GM10266 (cell line): Measurements from ENCODE around the gene BRAT1.

Experiments
- DNase-seq: peaks from one replicate; pipeline ENCODE4 v3.0.0; 2012; ENCODE audit errors: extremely low spot score
- TF ChIP-seq, protein P1 (sequence below): IDR thresholded peaks from 2 replicates; pipeline ENCODE4 v1.5.1; 2012; ENCODE audit warnings: mild to moderate bottlenecking, low read depth; ENCODE audit not compliant: control insufficient read depth, insufficient read depth; ENCODE audit errors: missing control alignments

BRAT1 gene

DNA sequence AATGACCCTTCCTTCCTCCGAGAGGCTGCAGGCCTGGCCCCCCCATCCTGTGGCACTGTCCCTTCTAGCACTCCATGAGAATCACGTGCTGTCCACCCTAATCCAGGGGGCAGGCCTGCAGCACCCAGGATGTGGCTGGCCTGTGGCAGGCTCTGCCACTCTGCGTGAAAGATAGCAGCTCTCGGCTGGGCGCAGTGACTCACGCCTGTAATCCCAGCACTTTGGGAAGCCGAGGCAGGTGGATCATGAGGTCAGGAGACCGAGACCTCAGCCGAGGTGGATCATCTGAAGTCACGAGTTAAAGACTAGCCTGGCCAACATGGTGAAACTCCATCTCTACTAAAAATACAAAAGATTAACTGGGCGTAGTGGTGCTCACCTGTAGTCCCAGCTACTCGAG, 54.6 kb downstream of the BRAT1 start:
- DNase-seq, result no peak
- TF ChIP-seq, protein P1, sequence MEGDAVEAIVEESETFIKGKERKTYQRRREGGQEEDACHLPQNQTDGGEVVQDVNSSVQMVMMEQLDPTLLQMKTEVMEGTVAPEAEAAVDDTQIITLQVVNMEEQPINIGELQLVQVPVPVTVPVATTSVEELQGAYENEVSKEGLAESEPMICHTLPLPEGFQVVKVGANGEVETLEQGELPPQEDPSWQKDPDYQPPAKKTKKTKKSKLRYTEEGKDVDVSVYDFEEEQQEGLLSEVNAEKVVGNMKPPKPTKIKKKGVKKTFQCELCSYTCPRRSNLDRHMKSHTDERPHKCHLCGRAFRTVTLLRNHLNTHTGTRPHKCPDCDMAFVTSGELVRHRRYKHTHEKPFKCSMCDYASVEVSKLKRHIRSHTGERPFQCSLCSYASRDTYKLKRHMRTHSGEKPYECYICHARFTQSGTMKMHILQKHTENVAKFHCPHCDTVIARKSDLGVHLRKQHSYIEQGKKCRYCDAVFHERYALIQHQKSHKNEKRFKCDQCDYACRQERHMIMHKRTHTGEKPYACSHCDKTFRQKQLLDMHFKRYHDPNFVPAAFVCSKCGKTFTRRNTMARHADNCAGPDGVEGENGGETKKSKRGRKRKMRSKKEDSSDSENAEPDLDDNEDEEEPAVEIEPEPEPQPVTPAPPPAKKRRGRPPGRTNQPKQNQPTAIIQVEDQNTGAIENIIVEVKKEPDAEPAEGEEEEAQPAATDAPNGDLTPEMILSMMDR, result no peak

GRCh38 chr7:2499719-2500430, 55.4 kb downstream of the BRAT1 start:
- no peak for DNase-seq
- TF ChIP-seq, protein P1, result no peak

DNA sequence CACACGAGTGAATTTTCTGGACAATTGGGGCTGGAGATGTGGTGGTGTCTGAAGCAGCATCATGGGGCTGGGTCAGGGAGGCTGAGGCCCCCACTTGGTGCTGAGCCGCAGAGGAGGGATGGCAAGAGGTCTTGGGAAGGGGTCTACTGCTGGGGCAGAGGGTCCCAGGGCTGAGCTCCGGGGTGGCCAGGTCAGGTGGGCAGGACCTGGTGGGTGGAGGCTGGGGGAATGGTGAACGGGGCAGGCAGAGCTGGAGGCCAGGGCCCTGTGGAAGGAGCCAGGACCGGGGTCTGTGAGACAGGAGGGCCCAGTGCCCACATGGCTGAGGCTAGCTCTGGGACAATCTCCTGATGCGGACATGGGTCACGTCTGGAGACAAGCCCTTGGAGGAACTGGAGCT, 56.1 kb downstream of the BRAT1 start:
- TF ChIP-seq, protein P1, result no peak
- no peak for DNase-seq

- TF ChIP-seq, protein P1, result no peak
- DNase-seq, result no peak
These were observed 56.6 kb downstream of the BRAT1 start for GRCh38 chr7:2498708-2499107.

- DNase-seq, result no peak
- TF ChIP-seq, protein P1, result no peak
These were observed 57.6 kb downstream of the BRAT1 start for GRCh38 chr7:2497500-2498336.

DNA sequence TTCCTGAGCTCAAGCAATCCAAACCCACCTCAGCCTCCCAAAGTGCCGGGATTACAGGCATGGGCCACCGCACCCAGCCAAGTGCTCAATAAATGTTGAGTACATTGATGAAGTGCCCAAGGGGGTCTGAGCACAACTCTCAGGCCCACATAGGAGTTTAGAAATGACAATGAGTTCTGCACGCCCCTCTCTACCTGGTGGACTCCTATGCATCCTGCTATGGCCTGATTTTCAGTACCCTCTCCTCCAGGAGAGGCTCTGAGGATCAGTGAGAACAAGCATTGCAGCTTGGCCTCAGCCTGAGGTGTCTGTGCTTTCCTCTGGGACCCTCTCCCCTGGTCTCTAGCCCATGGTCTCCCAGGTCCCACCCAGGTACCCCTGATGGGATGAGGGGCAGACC, 58.3 kb downstream of the BRAT1 start:
- TF ChIP-seq, protein P1, result no peak
- DNase-seq, result no peak

DNA sequence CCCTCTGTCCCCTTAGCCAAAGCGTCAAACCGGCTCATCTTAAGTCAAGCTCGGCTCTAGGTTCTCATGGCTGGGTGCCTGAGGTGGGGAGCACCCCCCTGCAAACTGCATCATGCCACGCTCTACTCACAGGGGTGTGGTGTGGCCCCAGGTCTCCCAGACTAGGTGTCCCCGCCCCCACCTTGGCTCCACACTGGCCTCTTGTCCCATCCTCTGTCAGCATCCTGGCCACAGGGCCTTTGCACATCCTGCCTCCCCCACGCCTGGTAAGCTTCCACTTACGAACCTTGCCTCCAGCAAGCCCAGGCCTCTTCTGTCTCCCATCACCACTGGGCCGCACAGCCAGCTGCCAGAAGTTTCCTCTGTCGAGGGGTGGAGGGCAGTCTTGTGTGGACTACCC, 58.9 kb downstream of the BRAT1 start:
- no peak for DNase-seq
- TF ChIP-seq, protein P1, result no peak
